HG03064 (cell line): ENCODE data around the gene OR7C2.
"Not testable (repeated sequence)": the region's sequence is repeated elsewhere in the genome, so short reads cannot be mapped to it uniquely, and the experiment has no call there.

ENCODE experiments used
- ATAC-seq: cut with Tn5 transposase; IDR thresholded peaks from one replicate; pipeline ENCODE4 v1.9.1; 2021; ENCODE audit warnings: low read depth; ENCODE audit not compliant: unreplicated experiment

OR7C2 gene

GRCh38 chr19:14941189-14941588 lies at the start of gene OR7C2:
Gene OR7C2 (plus strand): TSS chr19:14941489. CDS start chr19:14941489, 0 bp downstream.
- no peak for ATAC-seq

- ATAC-seq, result no peak
Observed at GRCh38 chr19:14901675-14902260, 39.5 kb upstream of the OR7C2 start.

- ATAC-seq, result no peak
Observed at GRCh38 chr19:14906711-14907110, 34.6 kb upstream of the OR7C2 start.

DNA sequence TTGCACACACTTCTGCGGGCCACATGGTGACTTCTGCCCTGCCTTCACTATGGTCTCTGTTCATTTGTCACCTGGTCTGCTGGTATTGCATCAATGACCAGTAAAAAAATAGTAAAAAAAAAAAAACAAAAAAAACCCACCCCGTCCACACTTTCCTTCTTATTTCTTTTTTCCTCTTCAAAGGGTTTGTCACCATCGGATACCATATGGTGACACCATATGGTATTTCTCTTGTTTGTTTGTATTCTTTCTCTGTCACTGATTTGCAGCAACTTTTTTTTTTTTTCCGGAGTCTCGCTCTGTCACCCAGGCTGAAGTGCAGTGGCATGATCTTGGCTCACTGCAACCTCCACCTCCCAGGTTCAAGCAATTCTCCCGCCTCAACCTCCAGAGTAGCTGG lies 26.2 kb upstream of the OR7C2 start:
- ATAC-seq, result no peak

- no peak for ATAC-seq
Observed at GRCh38 chr19:14916848-14917247, 24.4 kb upstream of the OR7C2 start.

DNA sequence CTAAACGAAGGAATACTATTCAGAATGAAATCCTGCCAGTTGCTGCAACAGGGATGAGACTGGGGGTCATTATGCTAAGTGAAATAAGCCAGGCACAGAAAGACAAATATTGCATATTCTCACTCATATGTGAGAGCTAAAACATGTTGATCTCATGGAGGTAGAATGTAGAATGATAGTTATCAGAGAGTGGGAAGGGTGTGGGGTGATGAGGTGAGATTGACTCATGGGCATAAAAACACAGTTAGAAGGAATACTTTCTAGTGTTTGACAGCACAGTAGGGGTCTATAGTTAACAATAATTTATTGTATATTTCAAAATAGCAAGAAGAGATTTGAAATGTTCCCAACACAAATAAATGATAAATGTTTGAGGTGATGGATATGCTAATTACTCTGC lies 7.8 kb upstream of the OR7C2 start:
- ATAC-seq, result no peak

GRCh38 chr19:14940266-14940665 lies 1.0 kb upstream of the OR7C2 start:
- ATAC-seq, result no peak

- no peak for ATAC-seq
Observed at GRCh38 chr19:14943601-14944000, 2.3 kb downstream of the OR7C2 start.

DNA sequence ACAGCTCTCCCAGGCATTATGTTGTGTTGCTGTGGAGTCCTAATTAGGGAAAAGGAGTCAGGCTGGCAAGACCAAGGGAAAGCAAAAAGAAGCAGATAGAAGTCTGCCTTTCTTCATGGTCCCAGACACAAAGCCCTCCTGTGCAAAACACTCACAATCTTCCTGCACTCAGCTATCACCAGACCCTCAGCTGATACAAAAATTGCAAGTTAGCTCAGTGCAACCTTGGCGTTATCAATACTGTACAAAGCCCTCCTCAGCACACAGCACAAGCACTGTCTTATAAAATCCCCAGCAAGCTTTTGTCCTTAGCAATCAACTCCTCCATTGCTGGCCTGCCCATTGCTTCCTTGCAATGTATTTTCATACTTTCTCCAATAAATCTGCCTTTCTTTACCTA lies 3.2 kb downstream of the OR7C2 start:
- no peak for ATAC-seq

- not testable (repeated sequence) for ATAC-seq
Observed at GRCh38 chr19:14949413-14949812, 8.1 kb downstream of the OR7C2 start.

GRCh38 chr19:14949876-14950275 lies 8.6 kb downstream of the OR7C2 start:
- no peak for ATAC-seq

DNA sequence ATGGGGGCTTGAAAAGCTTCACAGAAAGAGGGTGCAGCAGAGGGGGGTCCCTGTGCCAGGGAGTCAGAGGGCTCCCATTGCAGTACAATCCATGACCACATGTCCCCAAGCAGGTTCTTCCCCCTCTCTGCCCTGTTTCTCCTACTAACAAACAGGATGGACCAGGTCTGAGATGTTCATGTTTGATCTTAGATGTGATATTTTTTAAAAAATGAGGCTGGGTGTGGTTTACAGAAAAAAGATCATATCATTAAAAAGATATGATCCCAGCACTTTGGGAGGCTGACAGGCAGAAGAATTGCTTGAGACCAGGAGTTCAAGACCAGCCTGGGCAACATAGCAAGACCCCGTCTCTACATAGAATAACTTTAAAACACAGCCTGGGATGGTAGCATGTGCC lies 9.1 kb downstream of the OR7C2 start:
- no peak for ATAC-seq

GRCh38 chr19:14952767-14953166 lies 11.5 kb downstream of the OR7C2 start:
- no peak for ATAC-seq

GRCh38 chr19:14954071-14954655 lies 12.9 kb downstream of the OR7C2 start:
- no peak for ATAC-seq

- no peak for ATAC-seq
Observed at GRCh38 chr19:14957464-14957863, 16.2 kb downstream of the OR7C2 start.

DNA sequence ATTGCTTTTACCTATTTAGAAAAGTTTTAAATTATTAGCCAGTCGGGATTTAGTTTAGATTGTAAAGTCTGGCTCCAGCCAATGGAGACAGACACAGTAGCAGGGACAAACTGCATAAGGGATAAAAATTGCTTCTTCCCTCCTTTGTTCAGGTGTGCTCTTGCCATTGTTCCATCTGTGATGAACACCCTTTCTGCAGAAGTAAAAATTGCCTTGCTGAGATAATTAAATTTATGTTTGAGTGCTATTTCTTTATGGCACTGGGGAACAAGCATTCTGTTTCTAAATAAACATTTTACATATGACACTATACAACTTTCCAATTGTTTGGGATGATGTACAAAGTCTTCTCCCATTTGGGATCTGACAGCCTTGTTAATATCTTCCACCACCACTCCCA lies 18.0 kb downstream of the OR7C2 start:
- no peak for ATAC-seq

DNA sequence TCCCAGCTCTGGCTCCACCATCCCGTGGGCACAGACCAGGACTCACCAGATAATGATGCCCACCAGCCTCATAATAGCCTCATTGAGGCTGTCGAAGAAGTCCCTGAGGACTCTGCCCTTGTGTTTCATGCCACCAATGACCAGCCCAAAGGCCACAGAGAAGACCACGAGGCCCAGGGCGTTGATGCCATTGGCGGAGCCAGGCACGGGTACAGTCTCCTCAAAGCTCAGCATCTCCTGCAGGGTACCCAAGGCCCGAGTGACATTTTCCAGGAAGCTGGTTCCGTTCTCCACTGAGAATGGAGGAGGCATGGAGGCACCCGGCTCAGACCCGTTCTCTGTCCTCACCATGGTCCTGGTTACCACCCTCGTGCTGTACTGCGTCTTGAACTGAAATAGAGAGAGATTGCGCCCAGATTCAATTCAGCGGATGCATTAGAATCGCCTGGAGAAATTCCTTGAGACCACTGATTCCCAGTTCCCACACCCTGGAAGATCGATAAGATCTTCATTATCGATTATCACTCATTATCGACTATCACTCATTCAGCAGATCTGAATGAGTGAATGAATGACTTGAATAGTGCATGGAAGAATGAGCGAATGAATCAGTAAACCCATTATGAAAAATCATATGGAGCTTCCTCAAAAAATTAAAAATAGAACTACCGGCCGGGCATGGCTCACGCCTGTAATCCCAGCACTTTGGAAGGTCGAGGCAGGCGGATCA lies 20.8 kb downstream of the OR7C2 start:
- no peak for ATAC-seq

GRCh38 chr19:14968247-14968646 lies 27.0 kb downstream of the OR7C2 start:
- no peak for ATAC-seq

DNA sequence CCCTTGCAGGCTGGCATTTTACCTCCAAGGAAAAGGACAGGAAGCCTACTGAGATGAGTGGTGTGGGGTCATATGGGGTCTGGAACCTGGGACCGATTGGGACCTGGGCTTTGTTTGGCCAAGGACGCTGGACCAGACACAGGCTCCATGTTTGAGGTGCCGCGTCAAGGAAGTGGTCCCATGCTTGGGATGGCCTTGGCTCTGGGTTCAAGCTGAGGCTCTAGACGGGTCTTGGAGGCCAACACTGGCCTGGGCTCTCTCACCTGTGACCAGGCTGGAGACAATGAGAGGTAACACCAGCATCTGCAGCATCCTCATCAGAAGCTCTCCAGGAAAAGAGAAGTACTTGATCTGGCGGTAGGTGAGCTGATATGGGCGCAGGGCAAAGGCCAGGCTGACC lies 30.2 kb downstream of the OR7C2 start:
- ATAC-seq, result no peak

DNA sequence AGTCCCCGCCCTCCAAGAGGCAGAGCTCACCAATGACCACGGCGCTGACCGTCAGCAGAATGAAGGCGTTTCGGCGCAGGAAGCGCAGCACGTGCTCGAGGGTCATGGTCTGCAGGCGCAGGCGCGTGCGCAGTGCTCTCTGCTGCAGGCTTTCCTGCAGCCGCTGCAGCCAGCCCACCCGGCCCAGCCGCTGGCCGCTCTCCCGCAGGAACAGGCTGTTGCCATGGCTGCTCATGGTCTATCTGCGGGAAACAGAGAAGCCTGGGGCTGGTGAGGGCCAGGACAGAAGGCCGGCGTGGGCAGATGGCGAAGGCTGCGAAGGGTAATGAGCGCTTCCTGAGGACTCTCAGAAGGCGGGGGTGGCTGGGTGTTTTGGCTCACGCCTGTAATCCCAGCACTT lies 31.4 kb downstream of the OR7C2 start:
- no peak for ATAC-seq

- no peak for ATAC-seq
Observed at GRCh38 chr19:14974488-14974887, 33.2 kb downstream of the OR7C2 start.

GRCh38 chr19:14977128-14977527 lies 35.8 kb downstream of the OR7C2 start:
- ATAC-seq, result no peak
